ENCODE results near the gene BBS4.

DNA sequence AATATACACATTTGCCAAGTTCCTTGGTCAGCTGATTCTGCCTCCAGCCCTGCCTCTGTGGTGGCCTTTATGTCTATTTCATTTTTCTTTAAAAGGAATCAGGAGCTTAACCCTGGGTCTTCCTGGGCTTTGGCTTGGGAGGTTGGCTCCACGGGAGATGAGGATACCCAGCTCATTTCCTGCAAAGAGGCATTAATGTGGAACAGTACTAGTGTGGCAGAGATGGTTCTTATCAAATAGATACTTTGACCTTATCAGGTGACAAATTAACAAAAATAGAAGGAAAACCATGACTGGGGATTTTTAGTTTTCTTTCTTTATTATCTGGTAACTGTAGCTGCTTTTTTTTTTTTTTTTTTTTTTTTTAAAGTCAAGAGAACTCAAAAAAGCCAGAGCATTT, 42.8 kb downstream of the BBS4 start:
- TF ChIP-seq, protein P1, sequence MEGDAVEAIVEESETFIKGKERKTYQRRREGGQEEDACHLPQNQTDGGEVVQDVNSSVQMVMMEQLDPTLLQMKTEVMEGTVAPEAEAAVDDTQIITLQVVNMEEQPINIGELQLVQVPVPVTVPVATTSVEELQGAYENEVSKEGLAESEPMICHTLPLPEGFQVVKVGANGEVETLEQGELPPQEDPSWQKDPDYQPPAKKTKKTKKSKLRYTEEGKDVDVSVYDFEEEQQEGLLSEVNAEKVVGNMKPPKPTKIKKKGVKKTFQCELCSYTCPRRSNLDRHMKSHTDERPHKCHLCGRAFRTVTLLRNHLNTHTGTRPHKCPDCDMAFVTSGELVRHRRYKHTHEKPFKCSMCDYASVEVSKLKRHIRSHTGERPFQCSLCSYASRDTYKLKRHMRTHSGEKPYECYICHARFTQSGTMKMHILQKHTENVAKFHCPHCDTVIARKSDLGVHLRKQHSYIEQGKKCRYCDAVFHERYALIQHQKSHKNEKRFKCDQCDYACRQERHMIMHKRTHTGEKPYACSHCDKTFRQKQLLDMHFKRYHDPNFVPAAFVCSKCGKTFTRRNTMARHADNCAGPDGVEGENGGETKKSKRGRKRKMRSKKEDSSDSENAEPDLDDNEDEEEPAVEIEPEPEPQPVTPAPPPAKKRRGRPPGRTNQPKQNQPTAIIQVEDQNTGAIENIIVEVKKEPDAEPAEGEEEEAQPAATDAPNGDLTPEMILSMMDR (IDR thresholded peaks at IDR 0.05 in 8 of 11, conservative IDR thresholded peaks at IDR 0.05 in 3 of 11) = no peak
- no peak for TF ChIP-seq POLR2A (IDR thresholded peaks at IDR 0.05)
